ENCODE measurements around the gene GPR146.

Gene GPR146

DNA sequence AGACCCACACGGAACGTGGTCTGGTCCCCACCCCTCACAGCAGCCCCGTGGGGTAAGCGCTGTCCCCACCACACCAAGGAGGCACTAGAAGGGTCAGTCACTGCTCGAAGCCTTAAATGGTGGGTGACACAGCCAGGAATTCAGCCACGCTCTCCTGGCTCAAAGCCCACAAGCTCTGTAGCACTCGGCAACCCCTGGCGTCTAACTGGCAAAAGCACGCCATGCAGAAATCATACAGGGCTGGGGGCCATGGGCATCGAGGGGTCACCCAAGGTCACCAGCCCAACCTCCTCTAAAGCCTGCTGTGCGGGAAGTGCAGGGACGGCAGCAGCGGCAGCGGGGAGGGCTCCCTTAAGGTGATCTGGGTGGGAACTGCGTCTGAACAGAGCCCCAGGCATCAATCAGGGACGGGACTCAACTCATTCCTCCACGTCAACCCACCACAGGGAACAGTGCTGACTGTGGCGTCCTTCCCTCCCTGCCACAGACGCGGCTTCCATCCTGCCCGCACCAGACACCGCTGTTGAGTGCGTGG lies 51.3 kb downstream of the GPR146 start:
- DNase-seq: no peak

DNA sequence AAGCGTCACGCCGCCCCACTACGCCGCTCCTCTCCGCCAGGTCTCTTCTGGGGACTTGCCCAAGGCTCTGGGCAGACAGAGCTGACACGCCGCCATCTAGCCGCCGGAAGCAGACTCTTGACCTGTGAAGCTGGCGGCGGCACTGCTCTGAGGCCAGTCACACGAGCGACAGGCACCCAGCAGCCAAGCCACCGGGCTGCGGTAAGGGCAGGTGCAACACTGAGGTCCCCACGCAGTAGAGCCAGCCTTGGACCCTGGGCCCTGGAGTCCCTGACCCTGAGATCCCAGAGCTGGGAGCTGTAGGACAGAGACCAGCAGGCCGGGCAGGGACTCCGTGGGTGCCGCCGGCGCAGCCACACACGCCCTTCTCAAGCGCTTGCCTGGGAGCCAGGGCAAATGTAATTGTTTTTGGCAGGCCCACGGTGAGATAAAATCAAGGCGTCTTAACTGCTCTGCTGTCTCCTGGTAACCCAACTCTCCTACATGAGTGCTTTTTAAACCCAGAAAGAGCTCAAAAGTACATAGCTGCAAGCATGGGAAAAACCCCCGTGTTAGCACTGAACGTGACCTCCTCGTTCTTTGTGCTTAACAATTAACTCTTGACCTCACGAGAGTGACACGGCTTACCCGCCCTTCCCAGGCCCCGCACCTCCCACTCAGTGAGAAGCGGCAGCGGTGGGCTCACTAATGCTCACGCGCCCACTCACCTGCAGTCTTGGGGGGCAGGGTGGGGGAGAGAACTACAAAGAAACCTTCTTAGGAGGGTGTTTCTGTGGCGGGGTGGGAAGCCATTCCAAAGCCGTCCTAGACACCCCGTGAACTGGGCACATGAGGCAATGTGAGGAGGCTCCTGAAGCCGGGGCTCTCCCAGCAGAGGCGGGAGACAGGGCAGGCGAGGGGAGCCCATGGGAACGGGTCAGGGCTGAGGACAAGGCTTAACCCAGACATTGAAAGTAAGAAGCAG lies 52.1 kb downstream of the GPR146 start:
- DNase-seq: no peak

DNA sequence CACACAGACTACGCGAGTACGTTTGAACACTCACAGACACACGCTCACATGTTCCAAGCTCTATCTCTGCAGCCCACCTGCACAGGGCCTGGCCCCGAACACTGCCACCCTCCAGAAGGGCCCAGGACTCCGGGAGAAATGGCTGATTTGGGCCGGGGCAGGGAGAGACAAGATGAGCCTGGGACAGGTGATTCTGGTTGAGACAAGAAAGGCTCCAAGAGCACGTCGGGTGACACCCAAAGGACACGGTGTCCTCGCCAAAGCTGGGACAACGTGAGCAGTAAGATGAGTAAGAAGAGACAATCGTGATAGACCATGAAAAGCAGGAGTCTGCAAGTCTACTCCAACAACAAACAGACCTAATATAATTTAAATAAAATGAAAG lies 52.8 kb downstream of the GPR146 start:
- no peak for DNase-seq

DNA sequence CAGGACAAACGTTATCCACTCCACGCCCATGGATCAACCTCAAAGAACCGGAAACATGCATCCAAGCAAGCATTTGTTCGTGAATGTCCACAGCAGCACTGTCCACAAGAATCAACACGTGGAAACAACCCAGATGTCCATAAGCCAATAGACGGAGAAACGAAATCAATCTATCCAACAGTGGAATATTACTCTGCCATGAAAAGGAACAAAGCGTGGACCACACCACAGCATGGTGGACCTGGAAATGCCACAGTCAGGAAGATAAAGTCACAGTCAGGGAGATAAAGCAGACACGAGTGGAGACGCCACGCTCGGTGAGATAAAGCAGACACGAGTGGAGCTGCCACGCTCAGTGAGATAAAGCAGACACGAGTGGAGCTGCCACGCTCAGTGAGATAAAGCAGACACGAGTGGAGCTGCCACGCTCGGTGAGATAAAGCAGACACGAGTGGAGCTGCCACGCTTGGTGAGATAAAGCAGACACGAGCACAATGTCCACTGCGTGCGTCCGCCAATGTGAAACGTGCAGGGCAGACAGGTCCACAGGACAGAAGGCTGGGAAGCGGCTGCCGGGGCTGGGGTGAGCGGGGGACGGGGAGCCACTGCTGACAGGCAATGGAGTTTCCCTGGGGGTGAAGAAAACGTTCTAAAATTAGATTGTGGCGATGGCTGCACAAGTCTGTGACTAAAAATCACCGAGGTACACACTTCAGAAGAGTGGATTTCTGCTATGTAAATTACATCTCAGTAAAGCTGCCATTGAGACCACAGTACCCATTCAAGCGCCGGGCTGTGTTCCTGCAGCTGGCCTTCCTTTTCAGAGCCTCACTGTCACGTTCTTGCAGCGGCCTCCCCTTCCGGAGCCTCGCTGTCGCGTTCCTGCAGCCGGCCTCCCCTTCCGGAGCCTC lies 54.2 kb downstream of the GPR146 start:
- DNase-seq: no peak

DNA sequence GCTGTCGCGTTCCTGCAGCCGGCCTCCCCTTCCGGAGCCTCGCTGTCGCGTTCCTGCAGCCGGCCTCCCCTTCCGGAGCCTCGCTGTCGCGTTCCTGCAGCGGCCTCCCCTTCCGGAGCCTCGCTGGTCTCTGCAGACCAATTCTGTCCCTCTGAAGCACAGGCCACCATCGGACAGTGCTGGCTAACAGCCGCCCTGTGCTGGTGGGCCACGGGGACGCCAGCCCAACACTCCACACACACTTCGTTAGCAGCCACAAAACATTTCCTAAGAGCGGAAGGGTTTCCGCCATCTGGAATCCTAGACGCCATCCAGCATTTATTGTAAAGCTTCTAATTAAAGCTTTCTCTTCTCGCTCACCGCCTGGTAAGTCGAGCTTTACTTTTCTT lies 54.8 kb downstream of the GPR146 start:
- DNase-seq: no peak

DNA sequence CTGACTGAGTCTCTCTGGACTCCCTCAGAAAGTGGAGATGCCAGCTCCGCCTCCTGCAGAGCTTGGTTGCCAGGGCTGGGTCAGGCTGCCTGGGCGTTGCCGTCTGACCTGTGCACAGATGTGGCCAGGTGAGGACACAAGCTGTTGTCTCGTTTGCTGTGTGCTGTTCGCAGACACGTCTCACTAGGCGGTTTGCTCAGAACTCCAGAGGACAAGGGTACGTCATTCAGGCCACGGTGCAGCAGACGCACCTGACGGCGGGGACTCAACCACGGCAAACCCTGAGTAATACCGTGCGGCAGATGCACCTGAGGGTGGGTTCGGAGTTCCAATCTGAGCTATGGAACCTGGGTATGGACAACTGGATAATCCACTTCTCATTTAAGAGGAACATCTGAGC lies 55.3 kb downstream of the GPR146 start:
- DNase-seq: no peak

DNA sequence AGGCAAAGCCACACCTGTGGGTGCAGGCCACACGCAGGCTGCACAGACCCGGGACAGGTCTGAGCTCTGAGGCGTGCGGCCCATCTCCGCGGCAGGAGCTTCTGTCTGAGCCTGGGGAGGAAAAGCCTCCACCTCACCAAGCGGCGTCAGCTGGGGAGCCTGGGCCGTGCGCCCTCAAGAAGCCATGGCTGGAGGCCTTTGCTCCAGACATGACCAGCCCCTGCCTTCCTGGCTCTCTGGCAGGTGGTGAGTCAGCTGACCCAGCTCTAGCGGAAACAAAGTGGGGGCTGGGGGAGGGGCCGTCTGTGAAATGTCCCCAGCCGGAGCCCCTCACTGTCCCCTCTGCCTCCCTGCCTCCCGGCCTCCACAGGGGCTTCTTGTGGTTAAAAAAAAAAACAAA lies 56.0 kb downstream of the GPR146 start:
- no peak for DNase-seq

DNA sequence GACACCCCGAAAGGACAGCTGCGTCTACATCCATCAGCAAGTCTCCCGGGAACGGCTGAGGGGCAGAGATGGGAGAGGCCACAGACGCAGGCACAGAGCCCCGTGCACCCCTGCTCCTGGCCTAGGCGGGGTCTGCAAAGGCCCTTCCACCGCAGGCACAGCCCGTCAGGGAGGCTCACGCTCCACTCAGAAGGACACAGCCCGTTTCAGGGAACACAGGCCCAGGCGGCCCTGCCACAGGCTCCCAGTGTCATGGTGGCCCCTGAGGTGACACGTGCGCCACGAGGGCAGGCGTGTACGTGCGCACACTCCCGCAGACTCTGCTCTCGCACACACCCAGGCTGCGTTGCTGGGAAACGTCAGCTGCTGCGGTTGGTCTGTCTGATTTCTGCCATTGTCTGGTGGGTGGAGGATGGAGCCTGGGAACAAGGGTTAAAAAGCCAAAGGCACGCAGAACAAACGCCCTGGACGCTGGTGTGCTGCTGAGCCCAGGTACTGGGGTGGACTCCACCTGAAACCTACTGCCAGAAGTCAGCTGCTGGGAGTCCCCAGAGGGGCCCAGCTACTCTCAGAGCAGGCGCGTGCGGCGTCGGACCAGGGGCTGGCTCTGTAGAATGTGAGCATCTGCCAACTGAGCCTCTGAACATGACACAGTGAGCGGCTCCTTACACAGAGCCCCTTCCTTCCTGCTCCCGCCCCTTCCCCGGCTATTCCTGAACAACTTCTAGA lies 56.7 kb downstream of the GPR146 start:
- DNase-seq: no peak

DNA sequence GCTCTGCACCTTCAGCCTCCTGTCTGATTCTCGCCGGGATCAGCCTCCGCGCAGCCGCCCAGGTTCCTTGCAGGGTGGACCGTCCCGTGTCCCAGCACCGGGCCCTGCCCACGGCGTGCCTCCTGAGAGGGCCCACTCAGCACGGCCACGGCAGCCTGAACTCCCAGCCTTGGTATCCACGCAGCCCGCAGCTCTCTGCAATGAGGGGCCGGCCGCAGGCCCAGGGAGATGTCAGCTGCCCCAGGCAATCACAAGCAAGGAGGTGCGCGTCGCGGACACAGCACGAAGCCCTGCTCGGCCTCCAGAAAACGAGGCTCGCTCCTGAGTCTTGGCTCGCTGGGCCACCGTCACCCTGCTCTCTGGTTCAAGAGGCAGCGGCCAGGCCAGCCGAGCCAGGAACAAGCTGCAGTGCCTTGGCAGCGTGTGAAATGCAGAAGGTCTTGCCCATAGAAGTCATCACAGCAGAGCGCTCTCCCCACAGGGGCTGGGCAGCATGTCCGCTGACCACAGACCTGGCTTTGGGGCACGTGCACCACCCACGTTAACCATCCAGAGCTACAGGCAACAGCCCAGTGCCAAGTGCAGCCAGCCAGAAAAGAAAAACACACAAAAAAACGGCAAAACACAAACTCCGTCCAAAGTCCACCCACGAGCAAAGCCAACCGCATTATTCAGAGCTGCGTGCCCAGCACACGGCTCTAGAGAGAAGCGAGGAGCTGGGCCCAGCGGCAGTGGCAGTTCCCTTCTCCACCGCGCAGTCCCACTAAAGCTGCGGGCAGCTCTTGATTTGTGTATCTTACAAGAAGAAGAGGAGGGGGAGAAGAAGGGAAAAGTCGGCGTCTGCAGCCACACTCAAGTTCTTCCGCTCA lies 57.5 kb downstream of the GPR146 start:
- no peak for DNase-seq

DNA sequence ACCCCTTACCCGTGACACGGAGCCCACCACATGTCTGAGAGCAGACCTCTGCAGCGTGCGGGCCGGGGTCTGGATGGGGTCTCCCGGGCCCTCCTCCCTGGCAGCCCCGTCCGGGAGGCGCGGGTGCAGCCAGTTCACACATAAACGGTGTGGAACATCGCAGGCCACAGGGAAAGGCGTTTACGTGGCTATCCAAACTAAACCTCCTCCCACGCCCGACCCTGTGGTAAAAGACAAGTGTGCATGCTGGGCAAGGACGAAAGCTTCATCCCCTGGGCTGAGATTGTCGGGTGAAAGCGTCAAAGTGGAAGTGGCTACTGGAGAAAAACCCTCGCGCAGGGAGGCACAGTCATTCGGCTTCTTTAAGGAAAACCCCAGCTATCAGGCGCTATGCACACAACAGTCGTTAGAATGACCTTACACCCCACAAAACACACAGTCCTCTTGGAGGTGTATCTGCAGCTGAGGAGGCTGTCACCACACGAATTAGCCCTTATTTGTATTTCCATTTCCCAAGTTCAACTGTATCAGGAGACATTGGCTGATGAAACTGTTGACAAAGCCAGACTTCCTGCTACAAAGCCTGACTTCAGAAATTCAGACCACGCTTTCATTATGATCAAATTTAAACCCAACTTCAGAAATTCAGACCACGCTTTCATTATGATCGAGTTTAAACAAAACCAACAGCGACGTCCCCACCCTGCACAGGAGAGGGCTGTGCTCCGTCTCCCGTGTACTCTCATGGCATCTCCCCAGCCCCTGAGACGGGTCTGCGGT lies 58.9 kb downstream of the GPR146 start:
- no peak for DNase-seq

DNA sequence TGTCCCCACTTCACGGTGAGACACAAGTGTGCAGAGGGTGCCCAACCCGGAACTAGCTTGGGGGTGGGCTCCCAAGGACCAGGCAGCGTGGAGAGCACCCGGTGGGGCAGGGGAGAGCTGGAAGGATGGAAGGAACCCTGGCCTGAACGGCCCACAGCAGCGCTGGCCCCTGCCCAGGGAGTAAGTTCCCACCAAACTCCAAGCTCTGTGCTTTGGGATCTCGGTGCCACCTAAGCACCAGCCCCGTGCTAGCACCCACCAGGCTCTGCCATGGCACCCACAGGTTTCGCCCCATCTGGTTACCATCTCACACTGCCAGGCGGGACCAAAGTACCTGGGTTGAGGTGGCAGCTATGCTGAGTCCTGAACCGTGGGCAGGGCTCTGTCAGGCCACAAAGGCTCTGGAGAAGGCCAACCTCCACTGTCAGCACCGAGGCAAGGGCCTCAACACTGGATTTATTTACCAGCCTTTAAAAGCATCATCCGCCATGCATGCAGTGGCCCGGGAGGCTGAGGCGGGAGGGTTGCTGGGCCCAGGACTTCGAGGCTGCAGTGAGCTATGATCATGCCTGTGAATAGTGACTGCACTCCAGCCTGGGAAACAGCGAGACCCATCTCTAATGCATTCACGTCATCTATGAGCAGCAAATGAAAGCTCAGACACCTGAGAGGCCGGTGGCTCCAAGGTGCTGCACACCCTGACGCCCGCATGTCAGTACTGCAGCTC lies 59.6 kb downstream of the GPR146 start:
- no peak for DNase-seq

DNA sequence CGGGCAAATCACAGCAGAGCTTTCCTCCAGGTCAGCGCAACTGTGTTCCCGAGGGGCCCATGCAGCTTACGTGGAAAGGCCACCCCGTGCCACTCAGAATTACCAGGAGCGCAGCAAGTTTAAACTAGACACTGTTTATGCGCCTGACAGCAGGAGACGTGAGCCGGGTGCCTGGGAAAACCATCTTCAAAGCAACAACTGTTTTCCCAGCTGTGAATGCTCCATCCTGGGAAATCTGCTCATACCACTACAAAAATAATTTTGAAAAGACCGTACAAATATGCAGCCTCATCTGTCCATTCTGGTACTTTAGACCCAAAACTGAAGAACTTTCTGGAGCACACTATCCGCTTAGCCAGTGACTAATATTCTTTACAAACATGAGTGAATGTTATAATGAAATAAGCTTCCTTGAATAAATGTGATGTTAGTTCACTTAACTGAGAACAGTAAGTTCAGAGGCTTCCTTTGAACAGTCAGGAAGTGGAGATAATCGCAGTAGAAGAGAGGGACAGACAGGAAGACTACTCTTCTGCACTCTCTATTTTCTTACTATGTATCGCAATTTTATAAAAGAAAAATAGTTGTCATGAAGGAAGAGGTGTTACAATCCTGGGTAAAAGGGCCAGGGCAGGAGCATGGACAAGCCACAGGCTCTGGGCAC lies 60.3 kb downstream of the GPR146 start:
- DNase-seq: no peak

DNA sequence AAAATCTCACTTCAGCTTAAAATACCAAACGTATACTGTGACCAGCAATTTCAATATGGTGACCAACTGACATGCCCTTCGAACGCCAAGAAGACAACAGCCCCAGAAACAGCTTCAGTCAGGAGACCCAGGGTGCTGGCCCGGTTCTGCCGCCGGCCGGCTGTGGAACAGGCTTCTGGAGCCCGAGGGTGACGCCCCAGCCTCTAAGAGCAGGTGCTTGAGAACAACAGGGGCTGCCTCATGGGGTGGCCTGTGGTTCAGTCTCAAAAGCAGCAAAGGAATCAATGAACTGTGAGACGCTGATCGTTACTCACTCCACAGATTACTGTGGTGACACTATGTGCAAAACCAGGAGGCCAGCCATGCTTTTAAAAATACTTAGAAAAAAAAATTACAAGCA lies 60.8 kb downstream of the GPR146 start:
- DNase-seq: no peak

DNA sequence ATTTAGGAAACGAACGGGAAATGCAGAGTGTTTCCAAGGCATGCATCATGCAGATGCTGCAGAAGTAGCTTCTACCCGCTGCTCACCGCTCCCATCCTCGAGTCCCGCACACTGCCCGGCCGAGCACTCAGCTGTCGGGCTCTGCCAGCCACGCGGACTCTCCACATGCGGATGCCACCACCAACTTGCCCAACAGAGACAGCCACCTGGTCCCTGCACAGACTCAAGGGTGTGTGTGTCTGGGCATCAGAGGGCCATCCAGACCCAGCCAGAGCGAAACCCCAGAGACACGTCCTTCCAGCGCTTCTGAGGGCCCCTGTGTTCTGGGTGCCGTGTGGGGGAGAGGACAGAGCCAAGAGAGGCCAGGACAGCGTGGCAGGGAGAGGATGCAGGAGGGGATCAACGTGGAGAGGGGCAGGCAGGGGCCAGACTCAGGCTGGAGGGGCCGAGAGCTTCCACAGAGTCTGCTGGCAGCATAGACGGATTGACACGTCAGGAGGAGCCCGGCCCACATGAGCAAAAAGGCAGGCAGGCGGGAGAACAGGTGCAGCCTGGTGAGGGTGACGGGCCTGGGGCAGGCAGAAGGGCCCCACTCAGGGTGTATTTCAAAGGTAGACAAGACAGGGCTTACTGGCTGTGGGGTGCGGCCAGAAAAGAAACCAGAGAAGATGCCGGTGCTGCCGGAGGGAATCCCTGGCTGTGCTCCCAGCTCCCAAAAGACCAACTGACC lies 61.9 kb downstream of the GPR146 start:
- no peak for DNase-seq

DNA sequence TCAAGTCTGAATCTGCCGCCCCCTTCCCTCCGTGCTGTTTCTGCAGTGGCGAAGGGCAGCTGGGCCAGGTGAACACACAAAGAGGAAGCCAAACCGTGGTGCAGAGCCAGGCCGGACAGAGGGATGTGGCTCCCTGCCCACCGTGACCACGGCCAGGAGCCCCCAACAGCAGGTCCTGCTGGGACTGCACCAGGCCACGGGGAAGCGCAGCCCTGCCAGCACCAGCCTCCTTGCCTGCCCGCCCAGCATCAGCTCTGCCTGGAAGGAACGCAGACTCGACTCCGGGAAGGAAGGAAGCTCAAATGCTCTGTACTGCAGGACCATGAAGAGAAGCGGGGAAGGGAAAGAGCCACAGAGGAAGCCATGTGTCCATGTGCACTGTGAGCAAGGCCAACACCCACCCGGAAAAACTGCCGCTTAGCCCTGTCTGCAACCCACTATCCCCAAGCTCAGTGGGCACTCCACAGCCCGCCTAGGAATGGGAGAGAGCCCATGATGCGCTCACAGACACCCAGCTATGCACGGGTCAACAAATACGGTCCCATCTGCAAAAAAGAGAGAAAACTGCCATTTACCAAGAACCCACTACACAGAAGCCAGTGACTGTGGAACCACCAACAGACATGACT lies 62.6 kb downstream of the GPR146 start:
- DNase-seq: no peak

DNA sequence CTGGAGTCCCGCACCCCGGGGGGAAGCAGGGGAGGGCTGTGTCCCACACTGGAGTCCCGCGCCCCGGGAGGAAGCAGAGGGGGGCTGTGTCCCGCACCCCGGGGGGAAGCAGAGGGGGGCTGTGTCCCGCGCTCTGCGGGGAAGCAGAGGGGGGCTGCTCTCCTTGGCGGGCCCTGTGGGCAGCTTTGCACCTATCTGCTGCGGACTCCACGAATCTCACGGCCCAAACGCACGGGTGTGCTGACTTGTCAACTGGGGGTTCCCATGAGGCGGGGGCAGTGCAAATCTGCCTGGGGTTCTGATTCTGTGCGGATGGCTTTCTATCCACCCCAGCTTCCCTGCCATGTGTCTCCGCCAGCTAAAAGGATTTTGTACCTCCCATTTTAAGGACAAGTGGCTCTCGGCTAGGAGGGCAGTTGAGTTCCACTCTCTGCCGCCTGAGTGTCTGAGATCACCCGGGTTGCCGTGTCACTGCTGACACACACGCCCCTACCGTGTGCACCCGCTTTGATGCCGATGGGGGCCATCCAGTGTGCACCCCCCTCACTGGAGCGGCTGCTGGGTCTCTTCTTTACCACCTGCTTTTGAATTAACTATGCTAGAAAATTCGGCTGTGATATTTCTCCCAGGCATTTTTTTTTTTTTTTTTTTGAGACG lies 64.0 kb downstream of the GPR146 start:
- DNase-seq: no peak

All from EL (cell line).